ENCODE measurements around the gene METTL8.

GRCh38 chr2:171383134-171383533 is 50.7 kb downstream of the METTL8 start:
- TF ChIP-seq CTCF (IDR thresholded peaks at IDR 0.05; ENCODE audit: low read depth, low read length) (no peak), POLR2A (IDR thresholded peaks at IDR 0.05; ENCODE audit: extremely low read depth, insufficient read length) (no peak)
- TF ChIP-seq, protein P1, sequence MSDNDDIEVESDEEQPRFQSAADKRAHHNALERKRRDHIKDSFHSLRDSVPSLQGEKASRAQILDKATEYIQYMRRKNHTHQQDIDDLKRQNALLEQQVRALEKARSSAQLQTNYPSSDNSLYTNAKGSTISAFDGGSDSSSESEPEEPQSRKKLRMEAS (IDR thresholded peaks at IDR 0.05; ENCODE audit: low read depth, low read length), result no peak

Data from NB4 (cell line).